Measurements from ENCODE around the gene CHCHD4.

GRCh38 chr3:14117468-14118399, 6.9 kb downstream of the CHCHD4 start:
- TF ChIP-seq POLR2A (IDR thresholded peaks at IDR 0.05) (no peak), CTCF (IDR thresholded peaks at IDR 0.05) (no peak)

Measured in ovary (tissue), 3 donors.